D341Med (cell line): ENCODE data around the gene CEBPG.
A peak's percentile ranks its signal among the peaks of the same experiment; 100 is the strongest.

Experiments
- DNase-seq: peaks from one replicate; pipeline ENCODE4 v3.0.0; 2012; ENCODE audit warnings: low spot score

CEBPG gene

DNA sequence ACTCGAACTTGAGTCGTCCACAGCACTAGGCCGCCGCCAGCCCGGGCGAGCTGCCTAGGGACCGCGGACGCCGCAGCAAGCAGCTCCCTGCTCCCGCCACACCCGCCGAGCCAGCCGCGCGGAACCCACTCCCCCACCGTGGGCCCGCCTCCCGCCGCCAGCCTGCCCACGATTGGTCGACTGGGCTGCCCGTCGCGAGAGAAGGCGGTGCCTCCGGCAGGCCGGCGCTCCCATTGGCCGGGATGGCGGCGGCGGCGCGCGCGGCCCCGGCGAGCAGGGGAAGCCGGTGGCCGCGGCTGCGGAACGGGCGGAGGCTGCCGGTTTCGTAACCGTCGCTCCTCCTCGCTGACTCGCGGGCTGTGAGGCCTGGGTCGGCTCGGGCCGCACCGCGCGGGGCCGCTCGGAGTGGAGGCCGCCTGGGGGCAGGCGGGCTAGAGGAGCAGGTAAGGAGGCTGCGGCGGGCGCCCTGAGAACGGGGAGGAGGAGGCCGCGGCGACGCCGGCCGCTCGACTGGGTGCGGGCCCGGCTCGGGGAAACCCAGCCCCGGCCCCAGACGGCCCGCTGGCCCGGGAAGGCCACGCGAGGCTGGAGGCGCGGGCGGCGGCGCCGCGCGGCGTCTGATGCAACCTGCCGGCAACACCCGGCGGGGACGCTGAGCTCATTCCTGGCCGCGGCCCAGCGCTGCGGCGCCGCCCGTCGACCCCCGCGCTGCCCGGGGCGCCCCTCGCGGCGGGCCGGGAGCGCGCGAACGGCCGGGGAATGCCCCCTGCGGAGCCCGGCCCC, at the start of gene CEBPG:
Gene CEBPG (plus strand): TSS at position 257 of the 783 bp plus-strand sequence. CDS start 5,531 bp downstream, outside the sequence.
- DNase-seq = peak; percentile 100

DNA sequence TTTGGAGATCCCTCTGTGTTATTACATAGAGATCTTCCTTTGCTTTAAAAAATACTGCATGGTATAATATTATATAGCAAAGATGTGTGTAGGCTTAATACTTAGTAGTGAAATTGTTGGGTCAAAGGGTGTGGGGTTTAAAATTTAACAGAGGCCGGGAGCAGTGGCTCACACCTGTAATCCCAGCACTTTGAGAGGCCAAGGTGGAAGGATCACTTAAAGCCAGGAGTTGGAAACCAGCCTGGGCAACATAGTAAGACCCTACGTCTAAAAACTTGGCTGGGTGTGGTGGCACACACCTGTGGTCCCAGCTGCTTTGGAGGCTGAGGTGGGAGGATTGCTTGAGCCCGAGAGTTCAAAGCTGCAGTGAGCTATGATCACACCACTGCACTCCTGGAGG, 48.9 kb upstream of the CEBPG start:
- no peak for DNase-seq

DNA sequence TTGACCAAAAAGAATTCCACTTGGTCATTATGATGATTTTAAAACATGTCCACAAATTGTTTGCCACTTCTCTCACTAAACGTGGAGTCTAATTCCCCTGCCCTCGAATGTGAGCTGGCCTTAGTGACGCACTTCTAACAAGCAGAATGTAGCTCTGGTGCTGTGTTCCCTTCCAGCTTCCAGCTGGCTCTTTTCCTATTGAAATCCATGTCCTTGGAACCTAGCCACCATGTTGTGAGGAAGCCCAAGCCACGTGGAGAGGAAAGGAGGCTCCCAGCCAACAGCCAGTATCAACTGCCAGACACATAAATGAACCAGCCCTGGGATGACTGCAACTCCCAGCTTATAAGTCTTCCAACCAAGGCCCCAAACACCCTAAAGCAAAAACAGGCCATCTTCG, 47.6 kb upstream of the CEBPG start:
- no peak for DNase-seq

DNA sequence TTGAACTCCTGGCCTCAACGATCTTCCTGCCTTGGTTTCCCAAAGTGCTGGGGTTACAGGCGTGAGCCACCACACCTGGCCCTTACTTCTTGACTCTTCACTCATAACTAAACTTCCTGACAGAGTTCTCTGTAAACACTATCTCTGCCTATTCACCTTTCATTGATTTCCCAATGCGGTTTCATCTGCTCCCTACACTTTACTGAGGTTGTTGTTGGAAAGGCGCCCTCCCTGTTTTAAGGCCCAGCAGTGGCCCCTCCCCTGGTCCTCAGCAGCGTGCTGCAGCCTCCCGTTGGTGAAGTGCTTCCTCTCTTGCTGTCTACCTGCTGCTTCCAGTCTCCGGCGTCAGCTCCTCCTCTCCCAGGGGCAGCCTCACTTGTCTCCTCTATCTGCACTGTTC, 44.4 kb upstream of the CEBPG start:
- no peak for DNase-seq

DNA sequence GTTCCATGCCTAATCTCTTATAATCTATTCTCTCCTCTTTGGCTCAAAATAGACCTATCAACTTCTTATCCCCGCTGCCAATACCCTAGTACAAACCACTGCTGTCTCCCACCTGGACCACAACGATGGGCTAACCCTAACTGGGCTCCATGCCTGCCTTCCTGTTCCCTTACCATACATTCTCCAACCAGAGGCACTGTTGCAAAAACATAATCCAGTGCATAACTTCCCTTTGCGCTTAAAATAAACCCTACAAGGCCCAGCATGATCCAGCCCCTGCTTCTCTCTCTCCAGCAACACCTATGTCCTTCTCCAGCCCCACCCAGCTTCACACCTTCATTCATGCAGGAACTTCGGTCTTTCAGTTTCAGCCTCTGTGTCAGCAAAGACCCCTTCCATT, 43.8 kb upstream of the CEBPG start:
- DNase-seq = no peak

DNA sequence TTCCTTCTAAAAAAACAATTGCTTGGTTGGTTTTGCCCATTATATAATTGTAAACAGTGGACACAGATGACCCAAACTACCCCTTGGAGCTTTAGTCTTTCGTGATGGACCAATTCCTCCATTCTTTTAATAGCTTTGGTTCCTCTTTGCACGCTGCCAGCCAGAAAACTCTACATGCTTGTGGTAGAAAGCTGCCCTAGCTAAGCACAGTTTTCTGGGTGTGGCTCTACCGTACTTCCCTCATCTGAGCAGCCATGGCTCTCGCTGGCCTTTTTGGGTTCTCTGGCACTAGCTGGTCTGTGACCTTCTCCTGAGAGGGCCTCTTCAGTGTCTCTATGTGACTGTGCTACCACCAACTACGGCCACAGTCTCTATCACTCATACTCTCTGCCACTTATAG, 41.3 kb upstream of the CEBPG start:
- DNase-seq = no peak

DNA sequence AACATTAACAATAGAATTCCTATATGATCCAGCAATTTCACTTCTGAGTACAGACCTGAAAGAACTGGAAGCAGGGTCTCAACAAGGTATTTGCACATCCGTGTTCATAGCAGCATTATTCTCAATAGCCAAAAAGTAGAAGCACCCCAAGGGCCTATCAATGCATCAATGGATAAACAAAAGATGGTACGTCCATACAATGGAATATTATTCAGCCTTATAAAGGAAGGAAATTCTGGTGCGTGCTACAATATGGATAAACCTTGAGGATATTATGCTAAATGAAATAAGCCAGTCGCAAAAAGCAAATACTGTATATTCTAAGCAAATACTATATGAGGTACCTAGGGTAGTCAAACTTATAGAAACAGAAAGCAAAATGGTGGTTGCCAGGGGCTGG, 40.4 kb upstream of the CEBPG start:
- DNase-seq = no peak

DNA sequence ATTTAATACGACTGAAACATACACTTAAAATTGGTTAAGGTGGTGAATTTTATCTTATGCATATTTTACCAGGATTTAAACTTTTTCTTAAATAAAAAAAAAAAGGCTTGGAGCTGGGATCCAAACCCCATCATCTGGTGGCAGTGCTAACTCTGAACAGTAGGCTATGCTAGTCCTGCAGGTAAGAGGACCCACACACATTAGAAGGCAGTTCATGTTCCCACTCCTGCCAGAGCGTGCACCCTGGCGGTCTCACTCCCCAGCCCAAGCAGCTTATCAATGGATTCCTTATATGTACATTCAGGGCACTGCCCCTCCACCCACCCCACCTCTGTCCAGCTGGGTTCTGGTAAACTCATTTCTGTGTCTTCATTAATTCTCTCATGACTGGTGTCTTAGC, 39.9 kb upstream of the CEBPG start:
- DNase-seq = no peak

DNA sequence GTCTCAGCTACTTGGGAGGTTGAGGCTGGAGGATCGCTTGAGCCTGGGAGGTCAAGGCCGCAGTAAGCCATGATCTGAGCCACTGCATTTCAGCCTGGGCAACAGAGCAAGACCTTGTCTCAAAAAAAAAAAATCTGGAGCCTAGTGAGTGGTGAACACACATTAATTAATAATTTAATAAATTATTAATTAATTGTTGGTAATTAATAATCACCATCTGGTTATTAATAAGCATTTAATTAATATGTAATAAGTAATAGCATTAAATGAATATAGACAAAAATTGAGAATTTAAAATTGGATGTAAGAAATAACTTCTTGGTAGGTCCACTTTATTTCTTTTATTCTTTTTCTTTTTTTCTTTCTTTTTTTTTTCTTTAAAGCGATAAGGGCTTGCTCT, 39.2 kb upstream of the CEBPG start:
- DNase-seq = no peak

DNA sequence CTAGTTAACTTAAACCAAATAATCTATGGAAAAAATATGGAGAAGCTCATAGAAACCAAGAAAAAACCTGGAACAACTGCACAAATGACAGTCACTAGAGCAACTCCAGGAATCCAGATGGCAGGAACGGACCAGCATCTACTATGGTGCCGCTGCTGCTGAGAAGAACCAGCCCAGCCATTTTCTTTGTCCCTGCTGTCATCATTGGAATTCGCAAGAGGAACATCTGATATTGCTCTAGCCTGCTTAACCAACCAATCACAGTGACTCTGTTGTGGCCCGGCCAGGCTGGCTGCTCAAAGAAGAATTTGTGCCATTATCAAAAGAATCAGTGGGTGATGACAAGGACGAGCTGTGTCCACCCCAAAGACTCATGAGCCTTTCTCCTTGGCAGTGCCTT, 38.1 kb upstream of the CEBPG start:
- no peak for DNase-seq

DNA sequence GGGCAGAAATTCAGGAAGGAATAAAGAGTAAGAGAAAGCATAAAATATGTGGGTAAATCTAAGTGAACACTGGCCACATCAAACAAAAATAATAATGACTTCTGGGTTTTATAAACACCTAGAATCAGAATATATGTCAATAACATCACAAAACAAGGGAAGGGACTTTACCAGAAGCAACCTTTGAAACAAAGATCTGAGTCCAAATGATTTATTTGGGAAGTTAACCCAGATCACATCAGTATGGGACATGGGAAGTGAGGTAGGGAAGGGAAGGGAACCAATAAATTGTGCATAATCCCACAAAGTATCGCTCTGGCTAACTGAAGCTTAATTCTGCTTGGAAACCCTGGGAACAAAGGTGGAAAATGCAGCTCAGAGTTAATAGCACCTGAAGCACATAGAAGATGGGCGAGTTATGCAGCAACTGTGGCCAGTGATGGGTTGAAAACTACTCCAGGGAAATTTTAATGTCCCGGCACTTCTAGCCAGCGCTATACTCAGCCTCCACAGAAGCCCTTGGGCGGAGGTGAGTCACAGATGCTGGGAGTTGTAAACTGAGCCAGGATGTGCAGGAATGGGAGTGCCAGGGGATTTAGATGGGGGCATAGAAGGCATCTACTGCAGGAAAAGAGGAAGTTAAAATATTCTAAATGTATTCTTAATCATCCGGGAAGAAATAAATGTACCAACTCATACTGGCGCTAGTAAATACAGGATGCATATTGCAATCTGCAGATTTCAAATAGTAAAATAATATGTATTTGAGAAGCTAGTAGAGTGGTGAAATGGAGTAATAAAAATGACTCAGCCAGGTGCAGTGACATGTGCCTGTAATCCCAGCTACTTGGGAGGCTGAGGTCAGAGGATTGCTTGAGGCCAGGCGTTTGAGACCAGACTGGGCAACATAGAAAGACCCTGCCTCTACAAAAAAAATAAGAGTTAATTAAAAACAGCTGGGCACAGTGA, 34.2 kb upstream of the CEBPG start:
- DNase-seq = no peak

DNA sequence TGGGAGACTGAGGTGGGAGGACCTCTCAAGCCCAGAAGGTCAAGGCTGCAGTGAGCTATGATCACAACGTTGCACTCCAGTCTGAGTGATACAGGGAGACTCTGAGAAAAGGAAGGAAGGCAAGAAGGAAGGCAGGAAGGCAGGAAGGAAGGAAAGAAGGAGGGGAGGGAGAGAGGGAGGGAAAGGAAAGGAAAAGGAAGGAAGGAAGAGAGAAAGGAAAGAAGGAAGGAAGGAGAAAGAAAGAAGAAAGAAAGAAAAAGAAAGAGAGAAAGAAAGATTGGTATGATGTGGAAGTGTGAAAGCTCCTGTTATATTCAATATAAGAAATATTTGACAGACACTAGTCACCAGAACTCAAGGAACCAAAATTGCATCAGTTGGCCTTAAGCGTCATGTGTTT, 32.5 kb upstream of the CEBPG start:
- no peak for DNase-seq

DNA sequence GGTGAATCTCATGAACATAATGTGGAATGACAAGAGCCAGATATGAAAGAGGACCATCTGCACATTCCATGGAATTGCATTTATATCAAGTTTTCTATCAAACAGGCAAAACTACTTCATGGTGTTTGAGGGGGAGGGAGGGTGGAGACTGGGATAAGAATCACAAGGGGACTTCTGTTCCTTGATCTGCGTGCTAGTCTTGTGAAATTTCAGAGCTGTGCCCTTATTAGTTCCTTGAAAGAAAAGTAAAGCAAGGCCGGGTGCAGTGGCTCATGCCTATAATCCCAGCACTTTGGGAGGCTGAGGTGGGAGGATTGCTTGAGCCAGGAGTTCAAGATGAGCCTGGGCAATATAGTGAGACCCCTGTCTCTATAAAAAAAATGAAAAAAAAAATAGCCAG, 30.2 kb upstream of the CEBPG start:
- DNase-seq = no peak

DNA sequence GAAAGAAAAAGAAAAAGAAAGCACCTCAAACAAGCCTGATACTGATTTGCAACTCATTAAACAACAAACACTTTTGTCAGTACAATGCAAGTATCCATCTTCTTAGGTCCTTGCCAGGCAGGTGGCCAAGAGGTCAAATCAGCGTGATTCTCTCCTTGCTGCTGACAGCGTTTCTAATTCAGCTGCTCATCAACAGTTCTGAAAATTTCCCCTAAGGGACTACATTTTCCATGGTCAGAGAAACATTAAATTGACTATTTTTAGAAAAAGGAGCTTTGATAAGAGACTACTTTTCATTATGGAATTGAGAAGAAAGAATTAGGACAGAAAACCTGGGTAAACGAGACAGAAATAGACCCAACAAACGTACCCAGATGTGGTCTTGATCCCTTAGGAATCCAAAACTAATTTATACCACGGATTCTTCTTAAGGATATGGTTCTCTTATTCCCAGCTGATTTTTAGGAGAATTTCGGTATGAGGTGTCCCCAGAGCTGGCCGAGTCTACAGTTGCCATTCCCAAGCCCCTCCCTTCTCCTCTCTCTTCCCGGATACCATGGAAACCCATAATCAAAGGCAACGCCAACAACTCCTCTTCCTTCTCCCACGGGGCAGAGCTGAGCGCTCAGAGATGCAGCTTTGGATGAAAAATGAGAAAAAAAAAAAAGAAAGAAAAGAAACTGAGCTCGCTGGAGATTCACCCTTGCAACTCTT, 29.5 kb upstream of the CEBPG start:
- DNase-seq = no peak

DNA sequence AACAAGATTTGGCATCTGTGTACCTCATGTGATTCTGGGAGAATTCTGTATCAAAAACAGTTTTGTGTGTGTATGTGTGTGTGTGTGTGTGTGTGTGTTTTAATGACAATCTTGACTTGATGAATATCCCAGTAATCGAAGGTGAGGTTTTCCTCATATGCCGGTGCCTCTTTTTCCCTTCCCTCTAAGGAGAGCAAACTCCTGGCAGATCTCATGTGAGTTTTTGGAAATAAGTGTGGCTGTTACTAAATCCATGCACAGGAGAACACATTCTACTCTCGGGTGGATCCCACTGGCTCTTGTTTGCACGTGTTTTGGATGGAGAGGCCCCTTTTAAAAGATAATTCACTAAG, 29.0 kb upstream of the CEBPG start:
- DNase-seq = no peak

DNA sequence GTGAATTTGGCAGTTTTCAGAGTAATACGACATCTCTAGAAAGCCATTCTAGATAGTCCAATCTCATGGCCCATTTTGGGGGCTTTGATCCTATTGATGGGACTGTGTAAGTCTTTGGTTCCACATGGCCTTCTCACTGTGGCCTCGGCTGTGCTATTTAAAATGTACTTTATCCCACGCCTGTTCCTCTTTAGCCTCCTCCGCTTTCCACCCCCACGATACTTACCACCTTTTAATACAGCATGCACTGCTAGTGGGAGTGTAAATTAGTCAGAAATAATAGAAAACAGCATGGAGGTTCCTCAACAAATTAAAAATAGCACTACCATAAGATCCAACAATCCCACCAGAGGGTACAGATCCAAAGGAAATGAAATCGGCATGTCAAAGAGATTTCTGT, 28.3 kb upstream of the CEBPG start:
- DNase-seq = no peak

DNA sequence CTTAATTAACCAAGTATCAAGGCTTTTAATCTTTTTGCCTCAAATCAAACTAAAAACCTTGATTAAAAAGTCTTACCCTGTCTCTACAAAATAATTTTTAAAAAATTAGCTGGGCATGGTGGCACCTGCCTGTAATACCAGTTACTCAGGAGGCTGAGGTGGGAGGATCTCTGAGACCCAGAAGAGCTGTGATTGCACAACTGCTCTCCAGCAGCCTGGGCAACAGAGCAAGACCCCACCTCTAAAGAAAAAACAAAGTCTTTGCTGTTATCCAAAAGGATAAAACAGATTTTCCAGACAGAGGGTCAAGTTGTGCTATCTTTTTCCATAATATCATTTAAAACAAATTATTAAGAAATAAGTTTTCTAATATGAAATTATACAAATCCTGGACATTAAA, 26.8 kb upstream of the CEBPG start:
- no peak for DNase-seq

DNA sequence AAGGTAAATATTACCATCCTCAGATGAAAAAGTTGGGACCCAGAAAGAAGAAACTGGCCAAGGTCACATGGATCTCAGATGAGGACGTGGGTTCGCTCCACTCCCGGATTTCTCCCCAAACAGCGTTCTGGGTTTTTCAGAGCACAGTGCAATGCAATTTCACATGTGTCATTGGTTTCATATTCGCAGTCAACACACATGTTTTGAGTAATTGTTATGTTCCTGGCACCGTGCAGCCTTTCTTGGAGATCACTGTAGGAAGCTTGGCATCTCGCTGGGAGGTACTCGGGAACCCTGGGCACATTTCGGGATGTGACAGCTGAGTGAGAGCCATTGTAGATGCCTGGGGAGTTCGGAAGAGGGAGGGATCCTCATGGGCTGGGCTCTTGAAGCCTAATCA, 26.2 kb upstream of the CEBPG start:
- no peak for DNase-seq

DNA sequence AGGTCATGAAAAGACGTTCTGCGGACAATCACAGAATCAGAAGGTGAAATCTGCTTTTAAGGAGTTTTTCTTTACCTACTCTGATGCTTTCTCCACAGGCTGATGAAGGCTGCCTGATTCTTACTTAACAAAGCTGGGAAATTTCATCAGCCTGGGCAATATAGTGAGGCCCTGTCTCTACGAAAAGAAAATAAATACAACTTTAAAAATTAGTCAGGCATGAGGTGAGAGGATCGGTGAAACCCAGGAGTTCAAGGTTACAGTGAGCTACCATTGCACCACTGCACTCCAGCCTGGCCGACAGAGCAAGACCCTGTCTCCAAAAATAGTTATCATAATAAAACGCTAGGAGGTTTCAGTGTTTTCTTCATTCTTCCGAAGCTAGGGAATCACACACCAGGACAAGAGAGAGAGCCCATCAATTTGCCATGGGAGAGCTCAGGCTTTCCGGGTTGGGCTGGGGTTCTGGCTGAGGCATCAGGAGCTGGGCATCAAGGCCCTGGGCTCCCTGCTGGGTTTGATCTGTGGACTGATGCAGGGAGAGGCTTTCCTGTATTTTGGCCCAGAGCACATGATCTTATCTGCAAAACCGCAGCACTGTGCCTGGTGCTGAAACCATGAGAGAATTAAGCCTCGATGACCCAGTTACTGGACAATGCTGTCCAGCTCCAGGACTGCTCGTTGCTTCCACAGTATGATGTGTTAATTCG, 25.1 kb upstream of the CEBPG start:
- no peak for DNase-seq

DNA sequence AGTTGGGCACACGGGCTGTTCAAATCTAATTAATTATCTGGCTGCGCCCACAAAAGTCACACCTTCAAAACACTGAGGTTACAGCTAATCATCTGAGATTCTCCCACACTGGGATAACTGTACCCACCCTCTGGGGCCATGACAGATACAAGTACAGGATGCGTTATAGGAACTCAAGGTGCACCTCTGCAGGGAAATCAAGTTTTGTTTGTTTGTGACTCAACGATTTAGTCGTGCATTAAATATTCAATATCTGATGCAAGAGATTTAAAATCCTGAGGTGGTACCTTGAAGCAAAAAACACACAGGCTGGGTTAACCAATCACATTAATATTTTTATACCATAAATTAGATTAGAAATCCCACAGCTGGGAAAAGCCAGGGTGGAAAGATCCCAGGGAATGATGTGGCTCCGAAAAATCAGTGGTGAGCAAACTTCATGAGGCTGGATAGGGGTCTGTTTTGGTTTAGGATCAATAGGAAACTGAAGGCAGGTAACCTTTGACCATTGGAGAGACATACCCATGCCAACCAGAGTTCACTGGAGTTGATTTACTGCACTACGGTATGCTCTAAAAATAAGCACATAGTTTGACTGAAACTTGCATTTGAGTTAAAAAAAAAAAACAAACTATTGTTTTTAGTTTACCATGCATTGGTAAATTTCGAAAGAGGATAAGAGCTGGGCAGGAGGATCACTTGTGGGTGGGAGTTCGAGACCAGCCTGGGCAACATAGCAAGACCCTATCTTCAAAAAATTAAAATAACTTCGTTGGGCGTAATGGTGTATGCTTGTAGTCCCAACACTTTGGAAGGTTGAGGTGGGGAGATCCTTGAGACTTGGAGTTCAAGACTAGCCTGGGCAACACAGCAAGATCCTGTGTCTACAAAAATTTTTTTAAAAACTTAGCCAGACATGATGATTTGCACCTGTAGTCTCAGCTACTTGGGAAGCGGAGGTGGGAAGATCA, 23.9 kb upstream of the CEBPG start:
- DNase-seq = no peak
